Prostate gland (tissue), 2 donors: ENCODE data around the gene SLC39A3.

ENCODE experiments used
- POLR2A ChIP-seq: fragments of 450-650 bp; IDR thresholded peaks from one replicate; pipeline ENCODE4 v1.6.1; 2016; ENCODE audit warnings: antibody characterized with exemption, mild to moderate bottlenecking
- POLR2AphosphoS5 ChIP-seq: sonication (generic); formaldehyde crosslinking; IDR thresholded peaks from one replicate; pipeline ENCODE4 v1.6.1; 2017; ENCODE audit warnings: antibody characterized with exemption
- TF ChIP-seq, protein P1 (sequence below), 4 experiments: fragments of 200-600 bp in 2 of 4; fragments of 450-650 bp in 2 of 4; sonication (generic) in 2 of 4; IDR thresholded peaks; 1 replicate in 3 of 4; 2 replicates in 1 of 4; pipeline ENCODE4 v1.5.1; 2016 to 2019; ENCODE audit warnings: antibody characterized with exemption in 4 of 4, mild to moderate bottlenecking in 2 of 4, moderate library complexity in 2 of 4

GRCh38 chr19:2744113-2744512, 4.3 kb upstream of the SLC39A3 start:
- TF ChIP-seq, protein P1, sequence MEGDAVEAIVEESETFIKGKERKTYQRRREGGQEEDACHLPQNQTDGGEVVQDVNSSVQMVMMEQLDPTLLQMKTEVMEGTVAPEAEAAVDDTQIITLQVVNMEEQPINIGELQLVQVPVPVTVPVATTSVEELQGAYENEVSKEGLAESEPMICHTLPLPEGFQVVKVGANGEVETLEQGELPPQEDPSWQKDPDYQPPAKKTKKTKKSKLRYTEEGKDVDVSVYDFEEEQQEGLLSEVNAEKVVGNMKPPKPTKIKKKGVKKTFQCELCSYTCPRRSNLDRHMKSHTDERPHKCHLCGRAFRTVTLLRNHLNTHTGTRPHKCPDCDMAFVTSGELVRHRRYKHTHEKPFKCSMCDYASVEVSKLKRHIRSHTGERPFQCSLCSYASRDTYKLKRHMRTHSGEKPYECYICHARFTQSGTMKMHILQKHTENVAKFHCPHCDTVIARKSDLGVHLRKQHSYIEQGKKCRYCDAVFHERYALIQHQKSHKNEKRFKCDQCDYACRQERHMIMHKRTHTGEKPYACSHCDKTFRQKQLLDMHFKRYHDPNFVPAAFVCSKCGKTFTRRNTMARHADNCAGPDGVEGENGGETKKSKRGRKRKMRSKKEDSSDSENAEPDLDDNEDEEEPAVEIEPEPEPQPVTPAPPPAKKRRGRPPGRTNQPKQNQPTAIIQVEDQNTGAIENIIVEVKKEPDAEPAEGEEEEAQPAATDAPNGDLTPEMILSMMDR (IDR thresholded peaks at IDR 0.05) = no peak
- TF ChIP-seq POLR2A = no peak
- no peak for TF ChIP-seq POLR2AphosphoS5
